NCI-H1105 treated with DMSO at 0.1 percent for 48 hours (cell line): ENCODE results near the gene TLCD3A.
"Not testable (repeated sequence)": the region's sequence is repeated elsewhere in the genome, so short reads cannot be mapped to it uniquely, and the experiment has no call there.

Source experiments
- DNase-seq: peaks from one replicate; lab custom pipeline; 2025; lab: John Stamatoyannopoulos, UW

Gene TLCD3A

DNA sequence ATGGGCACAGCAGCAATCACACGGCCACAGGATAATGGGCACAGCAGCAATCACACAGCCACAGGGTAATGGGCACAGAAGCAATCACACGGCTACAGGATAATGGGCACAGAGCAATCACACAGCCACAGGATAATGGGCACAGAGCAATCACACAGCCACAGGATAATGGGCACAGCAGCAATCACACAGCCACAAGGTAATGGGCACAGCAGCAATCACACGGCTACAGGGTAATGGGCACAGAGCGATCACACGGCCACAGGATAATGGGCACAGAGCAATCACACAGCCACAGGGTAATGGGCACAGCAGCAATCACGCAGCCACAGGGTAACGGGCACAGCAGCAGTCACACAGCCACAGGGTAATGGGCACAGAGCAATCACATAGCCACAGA, 17.0 kb downstream of the TLCD3A start:
- DNase-seq = not testable (repeated sequence)

DNA sequence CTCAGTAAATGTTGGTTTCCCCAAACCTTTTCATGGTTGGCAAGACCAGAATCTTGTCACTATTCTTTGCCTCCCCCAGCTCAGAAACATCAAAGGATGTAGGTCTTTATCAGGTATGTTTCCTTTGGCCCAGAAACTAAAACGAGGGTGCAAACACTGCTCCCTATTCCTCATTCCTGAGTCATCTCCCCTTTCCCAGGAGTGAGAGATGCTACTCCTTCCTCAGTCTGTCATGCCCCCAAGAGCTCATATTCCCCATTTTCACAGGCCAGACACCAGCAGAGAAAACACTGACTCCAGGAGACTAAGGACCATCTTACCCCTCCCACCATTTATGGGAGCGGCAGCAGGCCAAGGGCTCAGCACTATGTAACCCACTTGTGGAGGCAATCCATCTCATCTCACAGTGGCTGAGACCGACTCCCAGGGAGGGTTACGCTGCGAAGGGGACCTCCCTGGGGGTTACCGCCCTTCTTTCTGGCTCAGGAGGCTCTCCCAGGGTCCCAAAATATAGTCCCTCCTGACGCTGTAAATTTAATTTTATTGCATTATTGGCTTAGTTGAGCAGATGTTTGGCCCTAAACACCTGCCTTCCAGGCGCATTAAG, 18.1 kb downstream of the TLCD3A start:
- no peak for DNase-seq

DNA sequence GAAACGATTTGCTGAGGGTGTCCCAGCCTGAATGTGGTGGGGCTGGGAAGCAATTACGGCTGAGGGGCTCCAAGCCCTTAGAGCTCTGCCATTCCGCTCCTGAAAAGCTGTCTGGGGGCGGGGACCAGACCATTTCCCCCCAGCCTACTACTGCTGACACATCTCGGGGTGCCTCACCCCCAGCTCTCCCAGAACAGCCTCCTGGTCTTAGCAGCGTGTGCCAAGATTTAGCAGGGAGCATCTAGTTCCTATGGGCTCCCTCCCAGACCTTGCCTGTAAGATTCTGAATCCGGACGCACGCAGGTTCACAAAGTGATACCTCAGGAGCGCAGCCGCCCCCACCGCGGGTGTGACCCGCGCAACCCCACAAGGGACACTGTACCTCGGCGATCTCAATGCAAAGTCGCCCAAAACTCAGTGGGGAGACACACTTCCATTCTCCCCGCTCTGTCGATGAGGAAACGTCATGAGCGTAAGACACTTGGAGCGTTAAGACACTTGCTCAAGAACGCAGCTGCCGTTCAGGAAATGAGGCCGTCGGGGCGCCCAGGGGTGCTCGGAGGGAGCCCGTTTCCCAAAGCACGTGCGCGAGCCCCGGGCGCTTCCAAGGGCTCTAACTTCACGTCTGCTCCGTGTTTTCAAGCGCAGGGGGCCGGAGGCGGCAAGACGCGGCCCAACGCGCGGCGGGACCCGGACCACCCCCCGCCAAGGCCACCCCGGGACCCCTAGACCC, 19.0 kb downstream of the TLCD3A start:
- no peak for DNase-seq

DNA sequence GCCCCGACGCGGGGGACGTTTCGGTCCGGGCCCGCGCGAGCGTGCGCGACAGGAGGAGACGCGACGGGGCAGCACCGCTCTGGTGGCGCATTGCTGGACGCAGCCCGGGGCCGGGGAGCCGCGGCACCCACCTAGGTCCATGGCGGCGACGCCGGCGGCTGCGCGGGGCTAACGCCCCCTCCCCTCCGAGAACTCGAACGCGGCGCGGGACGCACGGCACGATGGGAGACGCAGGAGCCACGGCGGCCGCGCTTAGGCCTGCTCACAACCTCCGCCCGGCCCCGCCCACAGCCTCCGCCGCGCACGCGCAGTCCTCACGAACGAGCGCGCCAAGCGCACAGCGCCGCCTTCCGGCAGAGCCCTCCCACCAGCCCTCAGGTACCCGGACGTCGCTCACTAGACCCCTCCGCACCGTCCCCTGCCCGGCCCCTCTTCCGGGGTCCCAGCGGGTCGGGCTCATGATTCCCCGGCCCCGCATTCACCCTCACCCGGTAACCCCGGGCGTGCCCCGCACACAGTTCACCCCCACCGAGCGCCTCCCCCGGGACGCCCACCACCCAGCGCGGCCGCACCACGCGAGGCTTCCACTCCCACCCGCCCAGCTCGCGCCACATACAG, 19.7 kb downstream of the TLCD3A start, which contains the start of gene GEMIN4:
GEMIN4 (minus strand) TSS at position 263 of the 618 bp plus-strand sequence; CDS start at position 141, 122 bp downstream.
- peak; percentile 69 for DNase-seq

DNA sequence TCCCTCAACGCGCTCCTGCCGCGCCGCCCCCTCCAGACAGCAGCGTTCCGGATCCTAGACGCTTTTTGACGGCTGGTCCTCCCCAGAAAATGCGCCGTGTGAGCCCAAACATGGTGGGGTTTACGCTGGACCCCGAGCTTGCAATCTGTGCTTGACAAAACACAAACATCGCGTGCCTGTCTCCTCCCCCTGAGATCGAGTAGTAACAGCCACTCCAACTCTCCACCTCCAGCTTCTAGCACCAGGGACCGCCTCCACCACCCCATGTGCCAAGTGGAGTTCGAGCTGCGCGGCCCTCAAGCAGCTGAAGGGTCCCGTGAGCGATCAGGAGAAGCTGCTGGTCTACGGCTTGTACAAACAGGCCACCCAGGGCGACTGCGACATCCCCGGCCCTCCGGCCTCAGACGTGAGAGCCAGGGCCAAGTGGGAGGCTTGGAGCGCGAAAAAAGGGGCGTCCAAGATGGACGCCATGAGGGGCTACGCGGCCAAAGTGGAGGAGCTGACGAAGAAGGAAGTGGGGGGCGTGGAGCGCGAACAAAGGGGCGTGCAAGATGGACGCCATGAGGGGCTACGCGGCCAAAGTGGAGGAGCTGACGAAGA, 20.3 kb downstream of the TLCD3A start:
- DNase-seq = peak; percentile 16

DNA sequence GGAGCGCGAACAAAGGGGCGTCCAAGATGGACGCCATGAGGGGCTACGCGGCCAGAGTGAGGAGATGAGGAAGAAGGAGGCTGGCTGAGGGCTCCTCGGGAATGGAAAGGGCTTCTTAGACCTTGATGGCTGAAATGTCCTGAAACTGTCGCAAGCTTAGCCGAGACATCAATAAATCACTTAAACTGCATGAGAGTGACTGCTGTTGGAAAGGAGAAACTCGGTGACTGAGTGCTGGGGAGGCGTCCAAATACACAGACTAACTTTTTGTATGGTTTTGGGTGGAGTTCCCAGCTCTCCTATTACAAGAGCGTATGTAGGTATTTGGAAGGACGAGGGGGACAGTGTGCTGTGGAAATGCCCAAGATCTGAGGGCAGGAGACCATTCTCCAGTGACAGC, 21.0 kb downstream of the TLCD3A start:
- DNase-seq = no peak

DNA sequence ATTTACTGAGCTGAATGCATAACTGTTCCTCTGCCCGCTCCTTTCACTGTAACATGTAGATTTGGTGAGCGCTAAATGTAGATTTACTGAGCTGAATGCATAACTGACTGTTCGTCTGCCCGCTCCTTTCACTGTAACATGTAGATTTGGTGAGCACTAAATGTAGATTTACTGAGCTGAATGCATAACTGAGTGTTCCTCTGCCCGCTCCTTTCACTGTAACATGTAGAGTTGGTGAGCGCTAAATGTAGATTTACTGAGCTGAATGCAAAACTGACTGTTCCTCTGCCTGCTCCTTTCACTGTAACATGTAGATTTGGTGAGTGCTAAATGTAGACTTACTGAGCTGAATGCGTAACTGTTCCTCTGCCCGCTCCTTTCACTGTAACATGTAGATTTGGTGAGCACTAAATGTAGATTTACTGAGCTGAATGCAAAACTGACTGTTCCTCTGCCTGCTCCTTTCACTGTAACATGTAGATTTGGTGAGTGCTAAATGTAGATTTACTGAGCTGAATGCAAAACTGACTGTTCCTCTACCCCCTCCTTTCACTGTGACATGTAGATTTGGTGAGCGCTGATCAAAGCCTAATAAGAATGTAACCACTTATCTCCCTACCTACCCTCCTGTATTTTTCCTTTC, 23.0 kb downstream of the TLCD3A start:
- DNase-seq = not testable (repeated sequence)

DNA sequence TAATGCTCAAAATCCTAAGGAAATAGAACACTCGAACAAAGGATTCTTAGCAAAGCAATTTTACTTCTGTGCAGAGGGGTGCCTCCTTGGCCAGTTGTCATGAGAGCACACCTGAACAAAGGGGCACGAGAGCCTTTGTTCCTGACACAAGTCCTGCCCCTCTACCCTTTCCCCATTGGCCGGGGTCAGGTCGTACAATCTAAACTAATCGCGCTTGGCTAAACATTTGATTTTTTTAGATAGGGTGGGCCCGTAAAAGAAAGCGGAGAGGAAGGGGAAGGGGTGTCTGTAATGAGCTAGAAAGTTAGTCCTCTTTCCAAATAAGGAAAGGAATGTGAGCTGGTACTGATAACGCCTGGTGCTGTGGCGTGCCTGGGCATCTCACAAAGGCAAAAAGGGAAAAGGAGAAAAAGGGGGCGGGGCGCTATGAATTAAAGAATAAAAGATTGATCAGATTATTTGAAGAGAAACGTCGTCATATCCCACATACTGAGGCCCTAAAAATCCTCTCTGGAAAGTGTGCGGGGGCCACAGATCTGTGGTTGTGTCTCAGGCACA, 23.7 kb downstream of the TLCD3A start:
- not testable (repeated sequence) for DNase-seq

DNA sequence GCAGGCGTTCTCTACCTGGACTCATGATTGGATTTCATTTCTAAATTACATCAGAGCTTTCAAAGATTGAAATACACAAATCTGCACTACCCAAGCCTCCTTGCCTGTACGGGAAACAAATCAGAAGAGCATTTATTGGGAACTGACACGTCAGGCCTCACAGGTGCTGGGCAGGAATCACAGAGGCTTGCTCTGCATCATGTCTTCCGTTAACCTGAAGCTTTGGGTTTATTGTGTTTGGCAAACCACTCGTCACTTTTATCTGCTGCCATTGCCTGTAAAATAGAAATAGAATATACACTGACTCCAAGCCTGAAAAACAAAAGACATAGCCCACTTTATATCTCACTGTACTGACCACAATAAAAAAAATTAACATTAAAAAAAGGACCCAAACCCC, 27.6 kb downstream of the TLCD3A start:
- DNase-seq = no peak

DNA sequence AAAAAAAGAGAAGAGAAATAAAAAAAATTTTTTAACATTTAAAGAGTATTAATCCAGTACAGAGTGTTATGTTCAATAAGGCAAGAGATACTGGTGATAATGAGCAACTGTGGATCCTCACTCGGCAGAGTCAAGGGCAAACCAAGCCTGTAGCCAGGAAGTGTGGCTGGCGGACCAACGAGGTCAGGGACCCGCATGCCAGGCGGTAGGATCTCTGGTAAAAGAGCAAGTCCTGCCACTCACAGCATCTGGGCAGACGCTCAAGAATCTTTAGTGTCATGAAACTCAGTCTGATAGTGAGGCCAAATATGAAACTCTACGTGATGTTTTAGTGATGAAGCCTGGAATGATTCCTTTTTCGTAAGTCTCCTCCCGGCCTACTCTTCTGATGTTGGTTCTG, 28.0 kb downstream of the TLCD3A start:
- DNase-seq = no peak

DNA sequence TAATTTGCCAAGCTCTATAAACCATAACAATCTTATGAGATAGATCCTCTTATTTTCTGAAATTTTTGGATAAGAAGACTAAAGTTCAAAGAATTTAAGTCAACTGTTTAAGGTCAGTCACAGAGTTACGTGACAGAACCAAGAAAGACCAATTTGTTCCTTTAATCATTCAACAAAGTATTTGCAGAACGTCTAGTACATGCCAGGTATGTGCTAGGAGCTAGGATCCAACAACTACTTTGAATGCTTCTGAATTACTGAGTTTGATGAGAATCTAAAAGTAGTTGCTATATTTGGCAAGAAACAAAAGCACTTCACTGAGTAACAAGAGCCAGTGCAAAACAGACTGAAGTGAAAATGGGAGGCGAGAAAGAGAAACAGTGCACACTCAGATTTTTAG, 34.7 kb downstream of the TLCD3A start:
- no peak for DNase-seq

DNA sequence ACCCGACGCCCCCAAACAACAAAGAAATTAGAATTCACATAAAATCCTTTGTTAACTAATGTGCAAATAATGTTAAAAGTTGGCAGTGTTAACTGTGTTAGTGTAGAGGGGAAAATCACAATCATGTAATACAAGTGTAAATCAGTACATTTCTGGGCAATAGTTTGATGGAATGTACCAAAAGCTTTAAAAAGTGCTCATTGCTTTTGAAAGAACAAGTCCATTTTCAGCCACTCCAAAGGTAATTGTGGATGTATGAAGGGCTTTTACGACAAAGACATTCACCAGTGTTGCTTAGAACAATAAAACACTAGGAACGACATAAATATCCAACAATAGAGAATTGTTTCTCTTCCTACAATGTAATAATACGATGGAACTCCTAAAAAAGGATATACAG, 40.6 kb downstream of the TLCD3A start:
- no peak for DNase-seq

DNA sequence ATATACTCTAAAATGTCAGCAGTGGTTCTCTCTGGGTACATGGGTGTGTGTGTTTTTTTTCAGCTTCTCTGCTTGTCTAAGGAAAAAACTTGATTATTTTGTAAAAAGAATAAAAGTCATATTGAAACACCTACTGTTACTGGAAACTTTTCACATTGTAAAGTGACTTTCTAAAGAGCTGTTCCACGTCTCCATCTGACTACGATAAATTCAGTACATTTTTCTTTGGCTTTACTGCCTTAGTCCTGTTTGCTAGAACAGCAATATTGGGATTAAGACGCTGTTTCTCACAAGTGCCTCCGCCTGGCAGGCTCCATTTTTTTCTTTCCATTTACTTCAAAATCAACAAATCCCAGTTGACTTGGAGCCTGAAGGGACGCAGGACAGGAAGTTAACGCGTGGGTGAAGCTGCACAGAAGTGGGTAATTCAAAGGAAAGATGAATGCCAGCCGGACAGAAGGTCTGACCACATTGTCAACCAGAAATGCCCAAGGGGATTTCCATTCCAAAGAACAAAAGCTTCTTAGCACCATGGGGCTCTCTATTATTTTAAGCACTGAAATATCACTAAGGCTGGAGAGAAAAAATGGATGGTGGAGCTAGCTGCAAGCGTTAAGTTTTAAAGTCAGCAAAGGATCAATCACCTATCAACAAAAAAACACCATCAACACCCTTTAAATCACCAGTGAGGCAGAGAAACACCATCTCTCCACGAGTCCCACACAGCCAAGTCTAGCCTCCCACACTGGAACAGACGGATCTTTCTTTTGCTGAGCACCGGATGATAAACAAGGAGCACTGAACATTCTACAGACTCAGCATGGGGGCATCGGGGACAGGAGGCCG, 41.3 kb downstream of the TLCD3A start:
- no peak for DNase-seq

DNA sequence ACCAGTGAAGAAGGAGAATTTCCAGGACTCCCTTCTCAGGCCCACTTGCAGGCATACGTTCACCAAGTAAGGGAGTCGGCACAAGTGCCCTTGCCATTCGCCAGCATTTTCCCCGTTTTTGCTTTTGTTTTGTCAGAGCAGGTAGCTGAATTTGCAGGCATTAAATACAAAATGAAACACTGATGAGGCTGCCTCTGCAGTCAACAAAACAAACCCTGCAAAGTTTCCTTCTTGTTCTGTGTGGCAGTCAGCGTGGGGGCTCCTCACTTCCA, 41.9 kb downstream of the TLCD3A start:
- DNase-seq = no peak

DNA sequence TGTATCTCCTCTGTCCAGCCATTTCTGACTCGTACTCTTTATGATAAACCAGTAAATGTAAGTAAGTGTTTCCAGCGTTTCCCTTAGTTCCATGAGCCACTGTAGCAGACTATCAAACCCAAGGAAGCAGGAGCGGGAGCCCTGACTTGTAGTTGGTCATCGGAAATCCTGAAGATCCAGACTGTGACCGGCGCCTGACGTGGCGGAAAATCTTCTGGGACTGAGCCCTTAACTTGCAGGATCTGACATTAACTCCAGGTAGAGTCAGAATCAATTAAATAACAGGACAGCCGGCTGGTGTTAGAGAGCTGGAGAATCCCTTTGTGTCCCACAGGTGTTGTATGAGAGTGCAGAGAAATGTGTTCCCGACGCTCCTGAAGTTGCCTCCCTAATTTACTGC, 45.7 kb downstream of the TLCD3A start:
- no peak for DNase-seq

DNA sequence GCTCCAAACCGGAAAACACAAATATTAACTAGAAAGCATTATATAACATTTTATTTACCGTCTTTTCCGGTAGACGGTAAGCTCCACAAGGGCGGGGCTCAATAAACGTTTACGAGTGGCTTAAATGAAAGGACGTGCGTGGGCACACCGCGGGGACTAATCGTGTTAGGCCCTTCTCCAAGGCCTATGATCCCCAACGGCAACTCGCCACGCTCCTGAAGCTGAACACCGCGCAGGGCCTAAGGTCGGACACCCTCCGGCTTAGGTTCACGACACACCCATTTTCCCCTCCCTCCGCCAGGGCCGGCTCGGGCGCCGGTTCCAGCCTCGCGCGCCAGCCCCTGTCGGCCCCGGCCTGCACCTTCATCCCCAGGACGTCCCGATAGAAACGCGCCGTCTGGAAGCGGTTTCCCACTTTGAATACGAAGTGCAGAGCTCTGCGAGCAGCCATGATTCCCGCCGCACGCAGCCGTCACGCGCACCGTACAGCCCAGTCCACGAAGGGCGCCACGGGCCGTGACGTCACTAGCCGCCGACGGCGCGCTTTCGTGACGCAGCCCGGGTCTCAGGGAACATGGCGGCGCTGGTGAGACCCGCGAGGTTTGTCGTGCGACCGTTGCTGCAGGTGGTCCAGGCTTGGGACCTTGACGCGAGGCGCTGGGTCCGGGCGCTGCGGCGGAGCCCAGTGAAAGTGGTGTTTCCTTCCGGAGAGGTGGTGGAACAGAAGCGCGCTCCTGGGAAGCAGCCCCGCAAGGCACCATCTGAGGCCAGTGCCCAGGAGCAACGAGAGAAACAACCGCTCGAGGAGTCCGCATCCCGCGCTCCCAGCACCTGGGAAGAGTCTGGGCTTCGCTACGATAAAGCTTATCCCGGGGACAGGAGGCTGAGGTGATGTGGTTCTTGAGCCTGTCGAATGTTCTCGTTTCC, 49.7 kb downstream of the TLCD3A start, which contains the start of the genes GLOD4 and MRM3:
GLOD4 (minus strand) TSS at position 476 of the 927 bp plus-strand sequence; CDS start at position 451, 25 bp downstream.
MRM3 (plus strand) TSS at position 549 of the 927 bp plus-strand sequence; CDS start at position 575, 26 bp downstream.
- peak; percentile 59 for DNase-seq

DNA sequence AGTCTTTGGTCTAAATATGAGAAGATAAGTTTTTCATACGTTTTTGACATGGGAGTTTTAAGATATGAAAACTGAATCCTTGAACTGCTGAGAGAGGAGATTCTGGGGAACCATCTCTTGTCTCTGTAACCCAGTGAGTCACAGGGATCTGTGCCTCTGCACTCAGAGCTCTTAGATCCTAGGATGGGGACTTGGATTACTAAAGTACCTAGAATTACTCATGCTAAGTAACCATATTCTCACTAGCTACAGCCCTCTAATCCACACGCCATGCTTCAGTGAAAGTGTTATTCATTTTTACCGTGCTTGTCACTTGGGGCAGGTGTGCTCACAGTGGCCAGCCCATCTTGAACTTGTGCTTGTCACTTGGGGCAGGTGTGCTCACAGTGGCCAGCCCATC, 51.7 kb downstream of the TLCD3A start:
- DNase-seq = no peak

DNA sequence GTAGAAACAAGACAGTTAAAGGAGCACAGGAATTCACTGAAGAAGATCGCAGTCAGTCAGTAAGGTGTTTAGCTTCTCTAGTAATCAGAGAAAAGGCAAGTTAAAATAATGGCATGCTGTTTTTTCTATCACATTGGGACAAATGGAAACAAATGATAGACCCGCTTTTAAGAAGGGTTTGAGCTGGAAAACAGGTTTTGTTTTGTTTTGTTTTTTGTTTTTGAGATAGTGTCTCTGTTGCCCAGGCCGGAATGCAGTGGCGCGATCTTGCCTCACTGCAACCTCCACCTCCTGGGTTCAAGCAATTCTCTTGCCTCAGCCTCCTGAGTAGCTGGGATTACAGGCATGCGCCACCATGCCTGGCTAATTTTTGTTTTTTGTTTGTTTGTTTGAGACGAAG, 53.5 kb downstream of the TLCD3A start:
- not testable (repeated sequence) for DNase-seq

DNA sequence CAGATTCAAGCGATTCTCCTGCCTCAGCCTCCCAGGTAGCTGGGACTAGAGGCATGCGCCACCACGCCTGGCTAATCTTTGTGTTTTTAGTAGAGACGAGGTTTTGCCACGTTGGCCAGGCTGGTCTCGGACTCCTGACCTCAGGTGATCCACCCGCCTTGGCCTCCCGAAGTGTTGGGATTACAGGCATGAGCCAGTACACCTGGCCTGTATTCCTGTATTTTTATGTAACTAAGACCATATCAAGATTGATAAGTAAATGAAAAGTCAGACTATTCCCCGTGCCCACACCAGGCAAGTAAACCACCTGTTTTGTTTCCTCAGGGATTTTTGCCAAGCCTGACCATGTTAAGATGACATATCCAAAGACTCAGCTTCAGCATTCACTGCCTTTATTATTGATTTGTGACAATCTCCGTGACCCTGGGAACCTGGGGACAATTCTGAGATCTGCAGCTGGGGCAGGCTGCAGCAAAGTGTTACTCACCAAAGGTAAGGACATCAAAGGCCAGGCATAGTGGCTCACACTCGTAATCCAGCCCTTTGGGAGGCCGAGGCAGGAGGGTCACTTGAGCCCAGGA, 55.3 kb downstream of the TLCD3A start:
- no peak for DNase-seq

DNA sequence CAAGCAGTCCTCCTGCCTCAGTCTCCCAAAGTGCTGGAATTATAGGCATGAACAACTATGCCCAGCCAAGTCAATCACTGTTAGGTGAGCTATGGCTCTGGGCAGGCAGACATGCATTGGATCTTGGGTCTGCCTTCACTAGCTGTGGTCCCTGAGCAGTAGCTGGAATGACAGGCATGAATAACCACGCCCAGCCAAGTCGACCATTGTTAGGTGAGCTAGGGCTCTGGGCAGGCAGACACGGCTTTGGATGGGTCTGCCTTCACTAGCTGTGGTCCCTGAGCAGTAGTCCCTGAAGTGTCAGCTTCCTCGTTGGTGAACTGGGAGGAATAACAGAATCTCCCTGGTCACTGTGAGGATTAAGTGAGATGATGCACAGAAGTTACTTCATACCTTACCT, 56.2 kb downstream of the TLCD3A start:
- DNase-seq = no peak
